Vagina (tissue), 2 donors: ENCODE results near the gene ALDH2. TPM values are rescaled to one million over a fixed set of nuclear protein-coding genes. Genes with fewer than 3 reads are reported as not detected.

Experiments
- DNase-seq, 2 donors: peaks; one replicate each; pipeline ENCODE4 v3.0.0-alpha.2; 2017; ENCODE audit errors: extremely low spot score in 2 of 2
- H3K27ac ChIP-seq: fragments of 200-600 bp; sonication (generic); one replicate; pipeline ENCODE4 v1.5.1; 2019
- H3K27me3 ChIP-seq: fragments of 200-600 bp; sonication (generic); one replicate; pipeline ENCODE4 v1.5.1; 2019
- H3K36me3 ChIP-seq, 2 donors: fragments of 200-600 bp; sonication (generic); one replicate each; pipeline ENCODE4 v1.5.1; 2017 to 2019
- H3K4me1 ChIP-seq: fragments of 200-600 bp; sonication (generic); one replicate; pipeline ENCODE4 v1.5.1; 2019
- H3K4me3 ChIP-seq, 2 donors: fragments of 200-600 bp; sonication (generic); 1 replicate in 1 of 2; 2 replicates in 1 of 2; pipeline ENCODE4 v1.5.1; 2016 to 2019
- H3K9me3 ChIP-seq: fragments of 200-600 bp; sonication (generic); one replicate; pipeline ENCODE4 v1.5.1; 2019
- CTCF ChIP-seq, 3 experiments: fragments of 450-650 bp in 2 of 3; fragments of 200-600 bp in 1 of 3; sonication (generic) in 1 of 3; IDR thresholded peaks; one replicate each; pipeline ENCODE4 v1.5.1; 2017 to 2019; ENCODE audit warnings: antibody characterized with exemption in 3 of 3, mild to moderate bottlenecking in 2 of 3, moderate library complexity in 2 of 3
- POLR2A ChIP-seq, 2 donors: fragments of 450-650 bp; IDR thresholded peaks; one replicate each; pipeline ENCODE4 v1.6.1; 2017; ENCODE audit warnings: antibody characterized with exemption in 2 of 2, mild to moderate bottlenecking in 2 of 2, moderate library complexity in 2 of 2
- POLR2AphosphoS5 ChIP-seq, 2 donors: sonication (generic); formaldehyde crosslinking; IDR thresholded peaks; one replicate each; pipeline ENCODE4 v1.9.0; 2017; ENCODE audit warnings: antibody characterized with exemption in 2 of 2, mild to moderate bottlenecking in 2 of 2, low read depth in 1 of 2; ENCODE audit not compliant: insufficient read depth in 1 of 2
- intact Hi-C: fragments of 100-400 bp; cut with DNase I; formaldehyde crosslinking; loops from one replicate; pipeline ENCODE4 v1.15.1; 2023
- total RNA-seq: library from RNA; depleted of rRNA; stranded (reverse); fragments of >200 nt; gene quantifications from one replicate; pipeline ENCODE4 v1.2.3, GENCODE V29; 2016

ALDH2 gene
- total RNA-seq, 1 donor from 2014 or later = 97.2 TPM

- Histone ChIP-seq H3K36me3 (peaks cover 0 to 36% of the 10 kb centered on the region in 2 donors), H3K4me3 (no peak overlapping the region), H3K9me3 (no peaks in the 10 kb centered on the region), H3K27ac (no peak overlapping the region), H3K27me3 (no peaks in the 10 kb centered on the region), H3K4me1 (no peaks in the 10 kb centered on the region)
- intact Hi-C loops = no loop called here
- TF ChIP-seq POLR2A (IDR thresholded peaks at IDR 0.05) = no peak
- no peak for TF ChIP-seq POLR2AphosphoS5 (IDR thresholded peaks at IDR 0.05; ENCODE audit: insufficient read depth in 1 of 2, low read depth in 1 of 2)
- TF ChIP-seq CTCF (IDR thresholded peaks at IDR 0.05) = no peak
- DNase-seq = no peak
Observed at GRCh38 chr12:111747333-111747732, 19.4 kb upstream of the ALDH2 start.

- intact Hi-C loops = no loop called here
- Histone ChIP-seq H3K36me3 (peaks cover 0 to 36% of the 10 kb centered on the region in 2 donors), H3K27ac (no peak overlapping the region), H3K27me3 (no peaks in the 10 kb centered on the region), H3K4me3 (no peak overlapping the region), H3K9me3 (no peaks in the 10 kb centered on the region), H3K4me1 (no peaks in the 10 kb centered on the region)
- no peak for DNase-seq
- TF ChIP-seq POLR2A (IDR thresholded peaks at IDR 0.05) (no peak), CTCF (IDR thresholded peaks at IDR 0.05) (no peak), POLR2AphosphoS5 (IDR thresholded peaks at IDR 0.05; ENCODE audit: insufficient read depth in 1 of 2, low read depth in 1 of 2) (no peak)
Observed at GRCh38 chr12:111748151-111748672, 18.5 kb upstream of the ALDH2 start.

GRCh38 chr12:111748867-111749266 lies 17.9 kb upstream of the ALDH2 start:
- DNase-seq = no peak
- no peaks in the 10 kb centered on the region for H3K27me3 ChIP-seq
- TF ChIP-seq POLR2A (IDR thresholded peaks at IDR 0.05) (no peak), CTCF (IDR thresholded peaks at IDR 0.05) (no peak), POLR2AphosphoS5 (IDR thresholded peaks at IDR 0.05; ENCODE audit: insufficient read depth in 1 of 2, low read depth in 1 of 2) (no peak)
- no peaks in the 10 kb centered on the region for H3K9me3 ChIP-seq
- H3K36me3 ChIP-seq = peaks cover 0 to 36% of the 10 kb centered on the region in 2 donors
- H3K27ac ChIP-seq = no peak overlapping the region
- no peak overlapping the region for H3K4me3 ChIP-seq
- H3K4me1 ChIP-seq = no peaks in the 10 kb centered on the region
- intact Hi-C loops = no loop called here

GRCh38 chr12:111749391-111749790 lies 17.3 kb upstream of the ALDH2 start:
- no peak overlapping the region for H3K27ac ChIP-seq
- intact Hi-C loops = no loop called here
- H3K4me3 ChIP-seq = no peak overlapping the region
- H3K4me1 ChIP-seq = no peaks in the 10 kb centered on the region
- TF ChIP-seq CTCF (IDR thresholded peaks at IDR 0.05) (no peak), POLR2A (IDR thresholded peaks at IDR 0.05) (no peak), POLR2AphosphoS5 (IDR thresholded peaks at IDR 0.05; ENCODE audit: insufficient read depth in 1 of 2, low read depth in 1 of 2) (no peak)
- no peaks in the 10 kb centered on the region for H3K9me3 ChIP-seq
- DNase-seq = no peak
- peaks cover 0 to 36% of the 10 kb centered on the region in 2 donors for H3K36me3 ChIP-seq
- no peaks in the 10 kb centered on the region for H3K27me3 ChIP-seq

GRCh38 chr12:111753144-111753881 lies 13.4 kb upstream of the ALDH2 start:
- Histone ChIP-seq H3K4me1 (peaks cover 11% of the 10 kb centered on the region), H3K4me3 (no peak overlapping the region), H3K27me3 (no peaks in the 10 kb centered on the region), H3K9me3 (no peaks in the 10 kb centered on the region), H3K36me3 (peaks cover 0 to 12% of the 10 kb centered on the region in 2 donors), H3K27ac (no peak overlapping the region)
- DNase-seq = no peak
- TF ChIP-seq POLR2AphosphoS5 (IDR thresholded peaks at IDR 0.05; ENCODE audit: insufficient read depth in 1 of 2, low read depth in 1 of 2) = peak in 1 of 2 donors; percentile 39
- peak; percentile 50 to 86 (median 75) for TF ChIP-seq CTCF (IDR thresholded peaks at IDR 0.05)
- no peak for TF ChIP-seq POLR2A (IDR thresholded peaks at IDR 0.05)
- intact Hi-C loops = loop anchor here (5.0 kb wide), 1 partner anchor 59 kb away; no protein-coding TSS in a partner anchor
